Motor neuron (in vitro differentiated cells): ENCODE data around the gene SEZ6L. TPM values are rescaled to one million over a fixed set of nuclear protein-coding genes. Genes with fewer than 3 reads are reported as not detected.

Experiments used
- ATAC-seq, 8 experiments: fragments of 200-7000 bp; cut with Tn5 transposase; replicated peaks in 6 of 8; 2 replicates each; pipeline ENCODE4 v1.8.0; 2021; ENCODE audit warnings: mild to moderate bottlenecking in 8 of 8, moderate library complexity in 8 of 8
- H3K27ac ChIP-seq, 2 donors: fragments of 250-450 bp; sonication (Bioruptor Pico); 2 replicates each; pipeline ENCODE4 v1.9.0; 2021; ENCODE audit warnings: antibody characterized with exemption in 2 of 2, mild to moderate bottlenecking in 2 of 2, moderate library complexity in 1 of 2
- H3K4me1 ChIP-seq, 2 donors: fragments of 250-450 bp; sonication (Bioruptor Pico); replicated peaks in 1 of 2; 2 replicates each; pipeline ENCODE4 v1.6.1; 2021; ENCODE audit warnings: antibody characterized with exemption in 2 of 2, mild to moderate bottlenecking in 2 of 2, moderate library complexity in 1 of 2
- H3K4me3 ChIP-seq, 5 donors: fragments of 250-450 bp; sonication (Bioruptor Pico); 2 replicates each; pipeline ENCODE4 v1.9.0; 2021; ENCODE audit warnings: antibody characterized with exemption in 5 of 5, mild to moderate bottlenecking in 5 of 5, moderate library complexity in 4 of 5
- WGBS, 10 experiments: fragments of 450-650 bp; shearing (Covaris generic); methylation state at CpG; one replicate each; pipeline ENCODE4 v1.0.0; 2022; 5-methylcytosine and 5-hydroxymethylcytosine counted together
- in situ Hi-C, 9 experiments: fragments of 400-800 bp; cut with MboI; loops; one replicate each; pipeline ENCODE4 v1.15.0; 2021; ENCODE audit warnings: low sequenced_read_pairs in 9 of 9, low pct_unique_long_range_greater_than_20kb in 2 of 9; ENCODE audit not compliant: unreplicated experiment in 9 of 9
- total RNA-seq, 8 experiments: library from RNA; unstranded; fragments of 300-600 nt; gene quantifications; 2 replicates each; pipeline versions ENCODE4 v1.2.3 to v1.2.4, GENCODE V29; 2022

SEZ6L gene
- total RNA-seq, 8 experiments from 2014 or later: 0.10 to 27.5 (median 3.8) TPM; not detected in 1

- 0 to 76% (median 52%) methylated on average over 1 to 5 of the region's 14 CpGs; no CpG with 5 or more reads in 2 of the 10 experiments for WGBS, 10 experiments
- no peak overlapping the region for H3K4me3 ChIP-seq
- H3K4me1 ChIP-seq: peaks cover 19 to 21% of the 10 kb centered on the region in 2 donors
- H3K27ac ChIP-seq: no peak overlapping the region
- in situ Hi-C loops: no loop called here
- no peak for ATAC-seq
Observed at GRCh38 chr22:26291940-26292666, 122.8 kb downstream of the SEZ6L start.

- peaks cover 19 to 21% of the 10 kb centered on the region in 2 donors for H3K4me1 ChIP-seq
- 70 to 79% (median 73%) methylated on average over 2 to 9 of the region's 13 CpGs; no CpG with 5 or more reads in 7 of the 10 experiments for WGBS, 10 experiments
- in situ Hi-C loops: no loop called here
- no peak overlapping the region for H3K4me3 ChIP-seq
- no peak for ATAC-seq
- H3K27ac ChIP-seq: no peak overlapping the region
Observed at GRCh38 chr22:26292667-26292995, 123.4 kb downstream of the SEZ6L start.

GRCh38 chr22:26295563-26296126 is 126.4 kb downstream of the SEZ6L start:
- ATAC-seq: peak in 6 of 8 experiments; percentile 21 to 91 (median 68)
- in situ Hi-C loops: no loop called here
- Histone ChIP-seq H3K4me3 (no peak overlapping the region), H3K4me1 (peaks cover 12 to 13% of the 10 kb centered on the region in 2 donors), H3K27ac (peak overlapping the region; percentile 1 to 43)
- WGBS, 10 experiments: 0 to 91% (median 56%) methylated on average over 1 to 3 of the region's 3 CpGs

- in situ Hi-C loops: no loop called here
- Histone ChIP-seq H3K4me3 (no peak overlapping the region), H3K27ac (no peak overlapping the region), H3K4me1 (peaks cover 12 to 13% of the 10 kb centered on the region in 2 donors)
- 30 to 85% (median 79%) methylated on average over 2 to 7 of the region's 9 CpGs; no CpG with 5 or more reads in 3 of the 10 experiments for WGBS, 10 experiments
- no peak for ATAC-seq
Observed at GRCh38 chr22:26298605-26299310, 129.5 kb downstream of the SEZ6L start.

- 37 to 100% (median 63%) methylated on average over 1 to 4 of the region's 4 CpGs; no CpG with 5 or more reads in 5 of the 10 experiments for WGBS, 10 experiments
- Histone ChIP-seq H3K4me1 (peaks cover 0 to 15% of the 10 kb centered on the region in 2 donors), H3K4me3 (no peak overlapping the region), H3K27ac (no peak overlapping the region)
- no peak for ATAC-seq
- in situ Hi-C loops: no loop called here
Observed at GRCh38 chr22:26302726-26303125, 133.5 kb downstream of the SEZ6L start.

- WGBS, 10 experiments: 0 to 91% (median 54%) methylated on average over 1 to 4 of the region's 4 CpGs; no CpG with 5 or more reads in 1 of the 10 experiments
- peaks cover 0 to 15% of the 10 kb centered on the region in 2 donors for H3K4me1 ChIP-seq
- H3K27ac ChIP-seq: no peak overlapping the region
- ATAC-seq: no peak
- H3K4me3 ChIP-seq: no peak overlapping the region
- in situ Hi-C loops: no loop called here
Observed at GRCh38 chr22:26303475-26303874, 134.2 kb downstream of the SEZ6L start.

GRCh38 chr22:26304730-26305129 is 135.5 kb downstream of the SEZ6L start:
- peak in 6 of 8 experiments; percentile 14 to 62 (median 42) for ATAC-seq
- no peak overlapping the region for H3K27ac ChIP-seq
- H3K4me1 ChIP-seq: peaks cover 0 to 15% of the 10 kb centered on the region in 2 donors
- WGBS, 10 experiments: 23 to 87% (median 61%) methylated on average over 2 to 3 of the region's 3 CpGs; no CpG with 5 or more reads in 3 of the 10 experiments
- in situ Hi-C loops: no loop called here
- no peak overlapping the region for H3K4me3 ChIP-seq

GRCh38 chr22:26308467-26308866 is 139.2 kb downstream of the SEZ6L start:
- Histone ChIP-seq H3K4me3 (no peak overlapping the region), H3K4me1 (peaks cover 0 to 15% of the 10 kb centered on the region in 2 donors), H3K27ac (no peak overlapping the region)
- no peak for ATAC-seq
- 17 to 78% (median 57%) methylated on average over 2 to 3 of the region's 3 CpGs; no CpG with 5 or more reads in 1 of the 10 experiments for WGBS, 10 experiments
- in situ Hi-C loops: no loop called here

- in situ Hi-C loops: no loop called here
- WGBS, 10 experiments: 93 to 100% (median 94%) methylated on average over 1 to 6 of the region's 13 CpGs; no CpG with 5 or more reads in 7 of the 10 experiments
- Histone ChIP-seq H3K27ac (no peak overlapping the region), H3K4me3 (no peak overlapping the region), H3K4me1 (peaks cover 0 to 3% of the 10 kb centered on the region in 2 donors)
- ATAC-seq: no peak
Observed at GRCh38 chr22:26310616-26311015, 141.4 kb downstream of the SEZ6L start.

GRCh38 chr22:26313291-26313690 is 144.0 kb downstream of the SEZ6L start:
- ATAC-seq: no peak
- Histone ChIP-seq H3K4me3 (no peak overlapping the region), H3K4me1 (no peaks in the 10 kb centered on the region), H3K27ac (no peak overlapping the region)
- in situ Hi-C loops: no loop called here
- 16 to 74% (median 58%) methylated on average over 2 to 6 of the region's 7 CpGs; no CpG with 5 or more reads in 5 of the 10 experiments for WGBS, 10 experiments

- Histone ChIP-seq H3K4me3 (no peak overlapping the region), H3K27ac (no peak overlapping the region), H3K4me1 (no peaks in the 10 kb centered on the region)
- no peak for ATAC-seq
- in situ Hi-C loops: no loop called here
- WGBS, 10 experiments: 30 to 100% (median 86%) methylated on average over 1 to 2 of the region's 2 CpGs; no CpG with 5 or more reads in 3 of the 10 experiments
Observed at GRCh38 chr22:26314171-26314570, 144.9 kb downstream of the SEZ6L start.

- Histone ChIP-seq H3K27ac (no peak overlapping the region), H3K4me3 (no peak overlapping the region), H3K4me1 (no peaks in the 10 kb centered on the region)
- ATAC-seq: no peak
- in situ Hi-C loops: no loop called here
- WGBS, 10 experiments: 0 to 100% (median 80%) methylated on average over 1 to 2 of the region's 6 CpGs; no CpG with 5 or more reads in 3 of the 10 experiments
Observed at GRCh38 chr22:26314656-26315055, 145.4 kb downstream of the SEZ6L start.

- WGBS, 10 experiments: 4 to 93% (median 82%) methylated on average over 1 to 2 of the region's 2 CpGs; no CpG with 5 or more reads in 1 of the 10 experiments
- Histone ChIP-seq H3K4me3 (no peak overlapping the region), H3K4me1 (peaks cover 5 to 13% of the 10 kb centered on the region in 2 donors), H3K27ac (no peak overlapping the region)
- in situ Hi-C loops: no loop called here
- ATAC-seq: no peak
Observed at GRCh38 chr22:26316732-26317285, 147.5 kb downstream of the SEZ6L start.
